Activated naive CD8-positive, alpha-beta T cell treated with anti-CD3 and anti-CD28 coated beads, Interleukin-2, amount 50 U/mL, for 24 hours (primary cell): ENCODE results near the gene TBC1D7.
"Not testable (repeated sequence)": the region's sequence is repeated elsewhere in the genome, so short reads cannot be mapped to it uniquely, and the experiment has no call there.

Source experiments
- ATAC-seq: fragments of 150-1000 bp; cut with Tn5 transposase; one replicate; pipeline ENCODE4 v1.10.0; 2021
- DNase-seq: peaks from one replicate; pipeline ENCODE4 v3.0.0; 2021
- H3K27ac Mint-ChIP-seq: one replicate; pipeline ENCODE4 v1.8.0; 2021; ENCODE audit warnings: mild to moderate bottlenecking, mixed read lengths
- H3K27me3 Mint-ChIP-seq: one replicate; pipeline ENCODE4 v1.8.0; 2021; ENCODE audit warnings: mixed read lengths
- H3K36me3 Mint-ChIP-seq: one replicate; pipeline ENCODE4 v1.8.0; 2021; ENCODE audit warnings: low read depth, mixed read lengths
- H3K4me1 Mint-ChIP-seq: one replicate; pipeline ENCODE4 v1.8.0; 2021; ENCODE audit warnings: mixed read lengths
- H3K4me3 Mint-ChIP-seq: one replicate; pipeline ENCODE4 v1.8.0; 2021; ENCODE audit warnings: mild to moderate bottlenecking, moderate library complexity, mixed read lengths
- H3K9me3 Mint-ChIP-seq: one replicate; pipeline ENCODE4 v1.8.0; 2021; ENCODE audit warnings: mixed read lengths

The TBC1D7 gene

GRCh38 chr6:13346245-13346644, 17.9 kb upstream of the TBC1D7 start:
- H3K27me3 Mint-ChIP-seq, result no peaks in the 10 kb centered on the region
- H3K4me3 Mint-ChIP-seq, result no peak overlapping the region
- no peaks in the 10 kb centered on the region for H3K4me1 Mint-ChIP-seq
- DNase-seq, result no peak
- H3K9me3 Mint-ChIP-seq, result peaks cover 12% of the 10 kb centered on the region
- H3K27ac Mint-ChIP-seq, result no peak overlapping the region
- no peaks in the 10 kb centered on the region for H3K36me3 Mint-ChIP-seq
- no peak for ATAC-seq

GRCh38 chr6:13342414-13343019, 14.2 kb upstream of the TBC1D7 start:
- DNase-seq (no peak), ATAC-seq (no peak)
- Mint-ChIP-seq H3K27me3 (no peaks in the 10 kb centered on the region), H3K27ac (no peak overlapping the region), H3K4me3 (no peak overlapping the region), H3K4me1 (peaks cover 15% of the 10 kb centered on the region), H3K9me3 (peaks cover 12% of the 10 kb centered on the region), H3K36me3 (no peaks in the 10 kb centered on the region)

- H3K27ac Mint-ChIP-seq, result no peak overlapping the region
- ATAC-seq (no peak), DNase-seq (no peak)
- no peaks in the 10 kb centered on the region for H3K27me3 Mint-ChIP-seq
- H3K9me3 Mint-ChIP-seq, result peaks cover 12% of the 10 kb centered on the region
- H3K4me1 Mint-ChIP-seq, result peaks cover 24% of the 10 kb centered on the region
- no peak overlapping the region for H3K4me3 Mint-ChIP-seq
- H3K36me3 Mint-ChIP-seq, result no peaks in the 10 kb centered on the region
Observed at GRCh38 chr6:13339863-13340630, 11.7 kb upstream of the TBC1D7 start.

- Mint-ChIP-seq H3K27me3 (no peaks in the 10 kb centered on the region), H3K4me3 (no peak overlapping the region), H3K27ac (peak overlapping the region; percentile 29), H3K4me1 (peaks cover 27% of the 10 kb centered on the region), H3K36me3 (no peaks in the 10 kb centered on the region), H3K9me3 (peaks cover 12% of the 10 kb centered on the region)
- DNase-seq (no peak), ATAC-seq (no peak)
Observed at GRCh38 chr6:13338038-13338437, 9.7 kb upstream of the TBC1D7 start.

GRCh38 chr6:13336553-13336952, 8.2 kb upstream of the TBC1D7 start:
- Mint-ChIP-seq H3K9me3 (no peaks in the 10 kb centered on the region), H3K27me3 (no peaks in the 10 kb centered on the region), H3K4me3 (no peak overlapping the region), H3K4me1 (peaks cover 29% of the 10 kb centered on the region), H3K27ac (no peak overlapping the region), H3K36me3 (no peaks in the 10 kb centered on the region)
- DNase-seq (peak; percentile 87), ATAC-seq (peak; percentile 57)

- no peaks in the 10 kb centered on the region for H3K27me3 Mint-ChIP-seq
- no peak overlapping the region for H3K4me3 Mint-ChIP-seq
- peaks cover 23% of the 10 kb centered on the region for H3K4me1 Mint-ChIP-seq
- H3K36me3 Mint-ChIP-seq, result no peaks in the 10 kb centered on the region
- DNase-seq (no peak), ATAC-seq (peak; percentile 20)
- H3K9me3 Mint-ChIP-seq, result no peaks in the 10 kb centered on the region
- no peak overlapping the region for H3K27ac Mint-ChIP-seq
Observed at GRCh38 chr6:13334953-13335352, 6.6 kb upstream of the TBC1D7 start.

- Mint-ChIP-seq H3K4me1 (peaks cover 28% of the 10 kb centered on the region), H3K36me3 (no peaks in the 10 kb centered on the region), H3K4me3 (no peak overlapping the region), H3K9me3 (no peaks in the 10 kb centered on the region), H3K27me3 (no peaks in the 10 kb centered on the region), H3K27ac (no peak overlapping the region)
- DNase-seq (no peak), ATAC-seq (no peak)
Observed at GRCh38 chr6:13332349-13332706, 4.0 kb upstream of the TBC1D7 start.

GRCh38 chr6:13331516-13332348, 3.4 kb upstream of the TBC1D7 start:
- ATAC-seq, result no peak
- no peak for DNase-seq
- Mint-ChIP-seq H3K36me3 (no peaks in the 10 kb centered on the region), H3K4me1 (peaks cover 31% of the 10 kb centered on the region), H3K9me3 (no peaks in the 10 kb centered on the region), H3K27ac (no peak overlapping the region), H3K27me3 (no peaks in the 10 kb centered on the region), H3K4me3 (no peak overlapping the region)

- ATAC-seq (no peak), DNase-seq (no peak)
- Mint-ChIP-seq H3K36me3 (peaks cover 15% of the 10 kb centered on the region), H3K27ac (peak overlapping the region; percentile 88), H3K4me1 (peaks cover 27% of the 10 kb centered on the region), H3K4me3 (peak overlapping the region; percentile 90), H3K9me3 (no peaks in the 10 kb centered on the region), H3K27me3 (no peaks in the 10 kb centered on the region)
Observed at GRCh38 chr6:13328875-13329183, 492 bp upstream of the TBC1D7 start.

- Mint-ChIP-seq H3K4me1 (peaks cover 27% of the 10 kb centered on the region), H3K4me3 (peak overlapping the region; percentile 90), H3K27ac (peak overlapping the region; percentile 80), H3K27me3 (no peaks in the 10 kb centered on the region), H3K9me3 (no peaks in the 10 kb centered on the region), H3K36me3 (peaks cover 20% of the 10 kb centered on the region)
- DNase-seq (no peak), ATAC-seq (no peak)
Observed at GRCh38 chr6:13327691-13328075, 654 bp downstream of the TBC1D7 start.

- not testable (repeated sequence) for H3K27me3 Mint-ChIP-seq, H3K9me3 Mint-ChIP-seq, H3K27ac Mint-ChIP-seq, DNase-seq, H3K4me3 Mint-ChIP-seq, ATAC-seq
- peaks cover 30% of the 10 kb centered on the region for H3K36me3 Mint-ChIP-seq
- H3K4me1 Mint-ChIP-seq, result peaks cover 25% of the 10 kb centered on the region
Observed at GRCh38 chr6:13326031-13326586, 2.2 kb downstream of the TBC1D7 start.

- Mint-ChIP-seq H3K4me1 (no peaks in the 10 kb centered on the region), H3K9me3 (no peaks in the 10 kb centered on the region), H3K27me3 (no peaks in the 10 kb centered on the region), H3K27ac (no peak overlapping the region), H3K36me3 (peaks cover 66% of the 10 kb centered on the region), H3K4me3 (no peak overlapping the region)
- DNase-seq, result no peak
- ATAC-seq, result no peak
Observed at GRCh38 chr6:13319891-13320564, 8.3 kb downstream of the TBC1D7 start.

GRCh38 chr6:13318821-13319220, 9.5 kb downstream of the TBC1D7 start:
- Mint-ChIP-seq H3K4me3 (no peak overlapping the region), H3K36me3 (peaks cover 67% of the 10 kb centered on the region), H3K27me3 (no peaks in the 10 kb centered on the region), H3K4me1 (no peaks in the 10 kb centered on the region), H3K9me3 (no peaks in the 10 kb centered on the region), H3K27ac (no peak overlapping the region)
- DNase-seq (no peak), ATAC-seq (no peak)

- no peak overlapping the region for H3K27ac Mint-ChIP-seq
- peaks cover 57% of the 10 kb centered on the region for H3K36me3 Mint-ChIP-seq
- no peaks in the 10 kb centered on the region for H3K9me3 Mint-ChIP-seq
- H3K4me1 Mint-ChIP-seq, result no peaks in the 10 kb centered on the region
- DNase-seq, result no peak
- H3K4me3 Mint-ChIP-seq, result no peak overlapping the region
- no peaks in the 10 kb centered on the region for H3K27me3 Mint-ChIP-seq
- ATAC-seq, result no peak
Observed at GRCh38 chr6:13315896-13316295, 12.4 kb downstream of the TBC1D7 start.
